Lower lobe of right lung (tissue), 2 donors: Measurements from ENCODE around the gene KCNJ10. TPM values are rescaled to one million over a fixed set of nuclear protein-coding genes. Genes with fewer than 3 reads are reported as not detected.

Experiments used
- ATAC-seq, 2 donors: fragments of 200-7000 bp; cut with Tn5 transposase; one replicate each; pipeline ENCODE4 v1.9.1; 2020 to 2022; ENCODE audit warnings: mild to moderate bottlenecking in 2 of 2, moderate library complexity in 2 of 2
- DNase-seq: peaks from one replicate; pipeline ENCODE4 v3.0.0-alpha.2; 2020
- H3K27ac ChIP-seq: fragments of 200-600 bp; one replicate; pipeline ENCODE4 v1.8.0; 2022
- H3K27me3 ChIP-seq: fragments of 200-600 bp; one replicate; pipeline ENCODE4 v1.8.0; 2022; ENCODE audit warnings: low read depth
- H3K36me3 ChIP-seq: fragments of 200-600 bp; one replicate; pipeline ENCODE4 v1.8.0; 2022; ENCODE audit warnings: mild to moderate bottlenecking
- H3K4me1 ChIP-seq: fragments of 200-600 bp; one replicate; pipeline ENCODE4 v1.8.0; 2022
- H3K4me3 ChIP-seq: fragments of 200-600 bp; one replicate; pipeline ENCODE4 v1.8.0; 2022; ENCODE audit warnings: mild to moderate bottlenecking
- H3K9me3 ChIP-seq: fragments of 200-600 bp; one replicate; pipeline ENCODE4 v1.8.0; 2022
- intact Hi-C: fragments of 100-400 bp; cut with DNase I; formaldehyde crosslinking; loops from one replicate; pipeline ENCODE4 v1.11.0; 2022
- total RNA-seq: library from RNA; stranded (reverse); fragmentation: NEBNext Ultra II Directional; extraction: Animal tissue kit (Norgen Biotek cat#: 25700); gene quantifications from one replicate; pipeline ENCODE4 v1.2.1, GENCODE V29; 2021
- TF ChIP-seq, protein P1 (sequence below): fragments of 200-600 bp; IDR thresholded peaks from one replicate; pipeline ENCODE4 v1.8.0; 2022; ENCODE audit warnings: antibody characterized with exemption, mild to moderate bottlenecking
- donor health status: DM: no; HTN: yes; CAD: no; lungs with severe emphysema.

The KCNJ10 gene
- total RNA-seq, 1 donor from 2014 or later: 0.15 TPM

DNA sequence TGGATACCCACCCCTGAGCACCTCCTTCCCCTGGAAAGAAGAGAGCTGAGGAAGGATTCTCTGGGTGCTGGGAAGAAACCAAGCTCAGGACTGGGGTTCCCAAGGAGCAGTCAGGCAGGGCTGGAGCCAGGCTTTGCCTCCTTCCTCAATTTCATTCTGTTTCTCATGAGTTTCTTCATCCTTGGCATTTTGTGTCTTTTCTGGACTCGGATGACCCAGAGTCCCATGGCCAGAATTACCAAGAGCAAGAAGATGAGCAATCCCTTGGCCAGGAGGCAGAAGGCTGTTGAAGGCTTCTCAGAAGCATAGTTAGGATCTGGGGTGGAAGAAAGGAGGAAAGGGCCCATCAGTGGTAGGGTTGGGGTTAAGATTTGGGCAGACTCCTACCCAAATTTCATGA lies 118.4 kb downstream of the KCNJ10 start:
- Histone ChIP-seq H3K27me3 (peaks cover 3% of the 10 kb centered on the region), H3K4me3 (no peak overlapping the region), H3K27ac (no peak overlapping the region), H3K36me3 (no peaks in the 10 kb centered on the region), H3K4me1 (peaks cover 7% of the 10 kb centered on the region), H3K9me3 (no peaks in the 10 kb centered on the region)
- TF ChIP-seq, protein P1, sequence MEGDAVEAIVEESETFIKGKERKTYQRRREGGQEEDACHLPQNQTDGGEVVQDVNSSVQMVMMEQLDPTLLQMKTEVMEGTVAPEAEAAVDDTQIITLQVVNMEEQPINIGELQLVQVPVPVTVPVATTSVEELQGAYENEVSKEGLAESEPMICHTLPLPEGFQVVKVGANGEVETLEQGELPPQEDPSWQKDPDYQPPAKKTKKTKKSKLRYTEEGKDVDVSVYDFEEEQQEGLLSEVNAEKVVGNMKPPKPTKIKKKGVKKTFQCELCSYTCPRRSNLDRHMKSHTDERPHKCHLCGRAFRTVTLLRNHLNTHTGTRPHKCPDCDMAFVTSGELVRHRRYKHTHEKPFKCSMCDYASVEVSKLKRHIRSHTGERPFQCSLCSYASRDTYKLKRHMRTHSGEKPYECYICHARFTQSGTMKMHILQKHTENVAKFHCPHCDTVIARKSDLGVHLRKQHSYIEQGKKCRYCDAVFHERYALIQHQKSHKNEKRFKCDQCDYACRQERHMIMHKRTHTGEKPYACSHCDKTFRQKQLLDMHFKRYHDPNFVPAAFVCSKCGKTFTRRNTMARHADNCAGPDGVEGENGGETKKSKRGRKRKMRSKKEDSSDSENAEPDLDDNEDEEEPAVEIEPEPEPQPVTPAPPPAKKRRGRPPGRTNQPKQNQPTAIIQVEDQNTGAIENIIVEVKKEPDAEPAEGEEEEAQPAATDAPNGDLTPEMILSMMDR: no peak
- ATAC-seq: no peak
- no peak for DNase-seq
- intact Hi-C loops: no loop called here

DNA sequence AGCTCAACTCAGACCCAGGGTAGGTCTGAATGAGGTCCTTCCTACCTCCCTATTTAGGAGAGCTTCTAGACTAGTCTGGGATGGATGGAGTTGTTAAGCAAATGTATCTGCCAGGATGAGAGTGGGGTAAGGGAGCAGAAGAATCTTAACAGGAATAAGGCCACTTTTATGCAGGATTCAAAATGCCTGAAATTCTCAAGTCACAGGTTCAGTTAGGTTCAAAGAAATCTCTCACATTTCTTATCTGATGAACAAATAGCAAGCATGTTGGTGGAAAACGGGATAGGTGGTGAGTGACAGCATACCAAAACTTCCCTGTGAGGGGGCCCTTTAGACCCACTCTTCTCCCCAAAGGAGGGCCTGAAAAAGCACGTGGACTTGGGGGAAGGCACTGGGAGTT lies 118.9 kb downstream of the KCNJ10 start:
- H3K4me3 ChIP-seq: no peak overlapping the region
- no peak overlapping the region for H3K27ac ChIP-seq
- DNase-seq: no peak
- intact Hi-C loops: no loop called here
- ATAC-seq: no peak
- H3K9me3 ChIP-seq: no peaks in the 10 kb centered on the region
- TF ChIP-seq, protein P1: no peak
- H3K4me1 ChIP-seq: peaks cover 11% of the 10 kb centered on the region
- H3K27me3 ChIP-seq: peaks cover 3% of the 10 kb centered on the region
- no peaks in the 10 kb centered on the region for H3K36me3 ChIP-seq

DNA sequence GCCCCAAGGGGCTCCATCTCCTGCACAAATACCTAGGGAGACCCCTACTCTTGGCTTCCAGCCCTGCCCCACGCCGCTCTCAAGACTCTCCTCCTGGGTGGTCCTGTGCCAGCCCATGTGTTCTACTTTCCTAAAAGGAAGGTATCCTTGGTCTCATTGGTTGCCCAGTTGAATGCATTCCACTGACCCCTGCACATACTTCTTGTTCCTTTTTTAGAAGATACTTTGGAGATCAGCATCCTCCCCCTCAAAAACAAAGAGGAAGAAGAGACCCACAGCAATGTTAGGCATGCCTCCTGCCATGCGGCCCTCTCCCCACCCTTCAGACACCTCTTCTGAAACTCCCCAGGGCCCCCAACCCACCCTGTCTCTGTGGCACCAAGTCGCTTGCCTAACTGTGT lies 120.0 kb downstream of the KCNJ10 start:
- H3K9me3 ChIP-seq: no peaks in the 10 kb centered on the region
- DNase-seq: no peak

DNA sequence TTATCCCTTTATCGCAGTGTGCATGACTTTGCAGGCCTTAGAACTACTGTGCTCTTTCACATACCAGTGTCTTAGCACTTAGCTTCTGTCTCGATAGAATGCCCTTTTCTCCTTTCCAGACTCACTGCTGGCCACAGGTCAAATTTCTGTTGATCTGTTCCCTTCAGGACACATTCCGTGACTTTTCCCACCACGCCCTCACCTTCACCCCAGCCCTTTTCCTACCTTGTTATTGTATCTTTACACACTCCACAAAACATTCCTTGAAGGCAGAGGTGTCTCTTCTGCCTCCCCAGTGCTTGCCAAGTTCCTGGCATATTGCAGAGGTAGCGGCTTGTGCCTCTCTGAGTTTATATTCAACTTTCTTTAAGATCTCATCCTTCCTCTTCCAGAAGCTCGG lies 120.8 kb downstream of the KCNJ10 start:
- peaks cover 18% of the 10 kb centered on the region for H3K27me3 ChIP-seq
- ATAC-seq: no peak
- peaks cover 23% of the 10 kb centered on the region for H3K4me1 ChIP-seq
- no peak overlapping the region for H3K27ac ChIP-seq
- no peak overlapping the region for H3K4me3 ChIP-seq
- TF ChIP-seq, protein P1: no peak
- no peaks in the 10 kb centered on the region for H3K9me3 ChIP-seq
- no peaks in the 10 kb centered on the region for H3K36me3 ChIP-seq
- DNase-seq: no peak
- intact Hi-C loops: no loop called here

More for the DNA sequence above, 120.0 kb downstream of the KCNJ10 start:
- Histone ChIP-seq H3K4me3 (no peak overlapping the region), H3K27me3 (peaks cover 9% of the 10 kb centered on the region), H3K36me3 (no peaks in the 10 kb centered on the region), H3K4me1 (peaks cover 21% of the 10 kb centered on the region), H3K27ac (no peak overlapping the region)
- ATAC-seq: no peak
- intact Hi-C loops: no loop called here
- TF ChIP-seq, protein P1: no peak

Other genes with a start within 250 kb of the KCNJ10 start
- 51.2 TPM for gene SLAMF8, start 243.3 kb downstream of the KCNJ10 start, total RNA-seq
- 0.35 TPM for gene VSIG8, start 207.5 kb downstream of the KCNJ10 start, total RNA-seq
- 10.2 TPM for gene CFAP45, start 170.0 kb downstream of the KCNJ10 start, total RNA-seq
- 451 TPM for gene TAGLN2, start 144.7 kb downstream of the KCNJ10 start, total RNA-seq
- 2.0 TPM for gene IGSF9, start 124.5 kb downstream of the KCNJ10 start, total RNA-seq
- not detected for gene SLAMF9, start 115.9 kb downstream of the KCNJ10 start, total RNA-seq
- gene PIGM, start 38.2 kb downstream of the KCNJ10 start, total RNA-seq: 6.9 TPM
- gene KCNJ9, start 11.4 kb upstream of the KCNJ10 start, total RNA-seq: not detected
- gene IGSF8, start 28.5 kb upstream of the KCNJ10 start, total RNA-seq: 35.9 TPM
- 4.5 TPM for gene ATP1A2, start 45.6 kb upstream of the KCNJ10 start, total RNA-seq
- 1.1 TPM for gene ATP1A4, start 81.4 kb upstream of the KCNJ10 start, total RNA-seq
- 0.27 TPM for gene CASQ1, start 120.4 kb upstream of the KCNJ10 start, total RNA-seq
- gene PEA15, start 135.2 kb upstream of the KCNJ10 start, total RNA-seq: 132 TPM
- 114 TPM for gene DCAF8, start 192.4 kb upstream of the KCNJ10 start, total RNA-seq
- 63.1 TPM for gene PEX19, start 215.0 kb upstream of the KCNJ10 start, total RNA-seq